Measurements from ENCODE around the gene PTPRD.

DNA sequence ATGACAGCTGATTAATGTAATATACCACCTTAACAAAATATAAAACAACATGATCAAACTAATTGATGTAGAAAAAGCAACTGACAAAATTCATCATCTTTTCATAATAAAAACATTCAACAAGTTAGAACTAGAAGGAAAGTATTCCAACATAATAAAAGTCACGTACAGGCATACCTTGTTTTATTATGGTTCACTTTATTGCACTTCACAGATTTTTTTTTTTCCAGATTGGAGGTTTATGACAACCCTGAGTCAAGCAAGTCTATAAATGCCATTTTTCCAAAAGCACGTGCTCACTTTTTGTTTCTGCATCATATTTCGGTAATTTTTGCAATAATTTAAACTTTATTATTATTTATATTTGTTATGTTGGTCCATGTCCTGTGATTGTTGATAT, 1120.3 kb downstream of the PTPRD start:
- TF ChIP-seq, protein P1, sequence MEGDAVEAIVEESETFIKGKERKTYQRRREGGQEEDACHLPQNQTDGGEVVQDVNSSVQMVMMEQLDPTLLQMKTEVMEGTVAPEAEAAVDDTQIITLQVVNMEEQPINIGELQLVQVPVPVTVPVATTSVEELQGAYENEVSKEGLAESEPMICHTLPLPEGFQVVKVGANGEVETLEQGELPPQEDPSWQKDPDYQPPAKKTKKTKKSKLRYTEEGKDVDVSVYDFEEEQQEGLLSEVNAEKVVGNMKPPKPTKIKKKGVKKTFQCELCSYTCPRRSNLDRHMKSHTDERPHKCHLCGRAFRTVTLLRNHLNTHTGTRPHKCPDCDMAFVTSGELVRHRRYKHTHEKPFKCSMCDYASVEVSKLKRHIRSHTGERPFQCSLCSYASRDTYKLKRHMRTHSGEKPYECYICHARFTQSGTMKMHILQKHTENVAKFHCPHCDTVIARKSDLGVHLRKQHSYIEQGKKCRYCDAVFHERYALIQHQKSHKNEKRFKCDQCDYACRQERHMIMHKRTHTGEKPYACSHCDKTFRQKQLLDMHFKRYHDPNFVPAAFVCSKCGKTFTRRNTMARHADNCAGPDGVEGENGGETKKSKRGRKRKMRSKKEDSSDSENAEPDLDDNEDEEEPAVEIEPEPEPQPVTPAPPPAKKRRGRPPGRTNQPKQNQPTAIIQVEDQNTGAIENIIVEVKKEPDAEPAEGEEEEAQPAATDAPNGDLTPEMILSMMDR (conservative IDR thresholded peaks at IDR 0.05; ENCODE audit: low read depth, low read length): no peak
- TF ChIP-seq EZH2 (IDR thresholded peaks at IDR 0.05; ENCODE audit: borderline replicate concordance, low read depth, low read length, poor library complexity, severe bottlenecking): no peak
